B cell (primary cell): ENCODE results near the gene TMEM185A. TPM values are rescaled to one million over a fixed set of nuclear protein-coding genes. Genes with fewer than 3 reads are reported as not detected.

Experiments used
- ATAC-seq: fragments of 200-7000 bp; cut with Tn5 transposase; one replicate; pipeline ENCODE4 v1.10.0; 2021; ENCODE audit warnings: low read depth, mild to moderate bottlenecking, moderate number of reproducible peaks, moderate library complexity
- CTCF ChIA-PET: fragments of 350-600 bp; sonication (Branson Sonifier 250); formaldehyde crosslinking; loops from one replicate; lab custom pipeline; 2021; ENCODE audit warnings: antibody characterized with exemption, inconsistent platforms; lab: Charles Lee
- POLR2A ChIA-PET: fragments of 350-600 bp; sonication (Branson Sonifier 250); formaldehyde crosslinking; loops from one replicate; lab custom pipeline; 2021; ENCODE audit warnings: antibody characterized with exemption; lab: Charles Lee
- DNase-seq: peaks from one replicate; pipeline ENCODE4 v3.0.0; 2013
- H2AFZ ChIP-seq: 2 replicates; pipeline ENCODE4 v1.6.1; 2012; ENCODE audit warnings: mild to moderate bottlenecking, low read depth, low read length; ENCODE audit not compliant: insufficient read depth, poor library complexity, severe bottlenecking
- H3K27ac ChIP-seq, 2 donors: 1 replicate in 1 of 2; 2 replicates in 1 of 2; pipeline ENCODE4 v1.5.1; 2012 to 2013; ENCODE audit warnings: low read length in 2 of 2, mild to moderate bottlenecking in 2 of 2, moderate library complexity in 1 of 2
- H3K27me3 ChIP-seq, 4 experiments: fragments of 200-600 bp in 1 of 4; sonication (generic) in 1 of 4; replicated peaks in 1 of 4; 1 replicate in 2 of 4; 2 replicates in 2 of 4; pipeline versions ENCODE4 v1.6.1 to v1.7.0; 2013 to 2016; ENCODE audit warnings: low read length in 3 of 4, mild to moderate bottlenecking in 2 of 4, mixed read lengths in 1 of 4, moderate library complexity in 1 of 4; ENCODE audit not compliant: insufficient read depth in 4 of 4, control insufficient read depth in 3 of 4; ENCODE audit errors: control extremely low read depth in 1 of 4
- H3K36me3 ChIP-seq, 2 experiments: replicated peaks in 1 of 2; 1 replicate in 1 of 2; 2 replicates in 1 of 2; pipeline versions ENCODE4 v1.6.1 to v1.7.1; 2013; ENCODE audit warnings: low read length in 1 of 2; ENCODE audit not compliant: insufficient read depth in 2 of 2, control insufficient read depth in 1 of 2; ENCODE audit errors: control extremely low read depth in 1 of 2, extremely low read depth in 1 of 2
- H3K4me1 ChIP-seq, 2 donors: fragments of 200-600 bp in 1 of 2; sonication (generic) in 1 of 2; 1 replicate in 1 of 2; 2 replicates in 1 of 2; pipeline versions ENCODE4 v1.5.1 to v1.6.1; 2013 to 2017; ENCODE audit warnings: low read length in 2 of 2; ENCODE audit not compliant: control insufficient read depth in 2 of 2, insufficient read depth in 2 of 2
- H3K4me2 ChIP-seq: replicated peaks from 2 replicates; pipeline ENCODE3; 2012; ENCODE audit warnings: mild to moderate bottlenecking, low read depth, low read length; ENCODE audit not compliant: poor library complexity, severe bottlenecking
- H3K4me3 ChIP-seq, 5 experiments: fragments of 200-600 bp in 1 of 5; sonication (generic) in 1 of 5; 1 replicate in 3 of 5; 2 replicates in 2 of 5; pipeline versions ENCODE4 v1.5.1 to v1.7.0; 2011 to 2016; ENCODE audit warnings: low read length in 4 of 5, mild to moderate bottlenecking in 4 of 5, low read depth in 2 of 5, control low read depth in 1 of 5, moderate library complexity in 1 of 5; ENCODE audit not compliant: insufficient read depth in 1 of 5; ENCODE audit errors: control extremely low read depth in 1 of 5, extremely low read depth in 1 of 5
- H3K79me2 ChIP-seq: fragments of 200-600 bp; sonication (generic); one replicate; pipeline ENCODE4 v1.6.0; 2016; ENCODE audit warnings: low read length; ENCODE audit not compliant: control insufficient read depth, insufficient read depth
- H3K9ac ChIP-seq: fragments of 200-600 bp; sonication (generic); 2 replicates; pipeline ENCODE4 v1.6.1; 2017; ENCODE audit warnings: mild to moderate bottlenecking, low read length, moderate library complexity
- H3K9me3 ChIP-seq, 3 donors: one replicate each; pipeline versions ENCODE4 v1.6.1 to v1.7.1; 2013; ENCODE audit warnings: low read length in 2 of 3; ENCODE audit not compliant: control insufficient read depth in 2 of 3, insufficient read depth in 1 of 3; ENCODE audit errors: control extremely low read depth in 1 of 3
- H4K20me1 ChIP-seq: 2 replicates; pipeline ENCODE4 v1.6.0; 2012; ENCODE audit warnings: mild to moderate bottlenecking, low read length; ENCODE audit not compliant: insufficient read depth, control insufficient read depth, poor library complexity, severe bottlenecking
- H3K27ac Mint-ChIP-seq: one replicate; pipeline ENCODE4 v1.8.0; 2021; ENCODE audit warnings: mixed read lengths
- H3K27me3 Mint-ChIP-seq: one replicate; pipeline ENCODE4 v1.8.0; 2021; ENCODE audit warnings: mixed read lengths
- H3K4me1 Mint-ChIP-seq: one replicate; pipeline ENCODE4 v1.8.0; 2021; ENCODE audit warnings: mixed read lengths
- H3K4me3 Mint-ChIP-seq: one replicate; pipeline ENCODE4 v1.8.0; 2021; ENCODE audit warnings: mixed read lengths
- H3K9me3 Mint-ChIP-seq: one replicate; pipeline ENCODE4 v1.8.0; 2022; ENCODE audit warnings: mixed read lengths; ENCODE audit not compliant: insufficient read depth
- CTCF ChIP-seq: fragments of 200-600 bp; IDR thresholded peaks from one replicate; pipeline ENCODE4 v1.8.0; 2022; ENCODE audit warnings: antibody characterized with exemption, mild to moderate bottlenecking
- EZH2 ChIP-seq: IDR thresholded peaks from 2 replicates; pipeline ENCODE4 v1.6.1; 2012; ENCODE audit warnings: borderline replicate concordance, low read depth, mild to moderate bottlenecking, moderate library complexity, low read length; ENCODE audit not compliant: insufficient read depth, poor library complexity, severe bottlenecking
- WGBS: methylation state at CpG from one replicate; pipeline ENCODE4 v1.1.5; 2013; ENCODE audit warnings: missing lambda C conversion rate; ENCODE audit not compliant: insufficient coverage; 5-methylcytosine and 5-hydroxymethylcytosine counted together
- intact Hi-C: fragments of 100-400 bp; cut with micrococcal nuclease; formaldehyde crosslinking; loops from one replicate; pipeline ENCODE4 v1.10.0; 2022
- polyA plus RNA-seq: library from polyadenylated mRNA; depleted of rRNA; stranded (reverse); fragments of >200 nt; gene quantifications from 2 replicates; pipeline ENCODE4 v1.2.3, GENCODE V29; 2012
- total RNA-seq, 2 donors: library from RNA; stranded (reverse); fragments of 120-200 nt in 1 of 2; gene quantifications; 1 replicate in 1 of 2; 2 replicates in 1 of 2; pipeline versions ENCODE4 v1.2.3 to v1.2.4, GENCODE V29; 2013 to 2022

The TMEM185A gene
- total and polyA plus RNA-seq, 2 donors (not counting 1 experiment from before 2014, with no cell fraction given): 17.8 to 28.6 TPM

GRCh38 chrX:149630681-149631233 lies 835 bp downstream of the TMEM185A start:
- no peaks in the 10 kb centered on the region for H3K9me3 Mint-ChIP-seq
- Histone ChIP-seq H3K27ac (no peak overlapping the region), H3K36me3 (no peaks in the 10 kb centered on the region), H2AFZ (peak overlapping the region; percentile 74), H3K4me2 (peak overlapping the region; percentile 71), H4K20me1 (peaks cover 21% of the 10 kb centered on the region), H3K9me3 (no peaks in the 10 kb centered on the region), H3K4me1 (peaks cover 9 to 16% of the 10 kb centered on the region in 2 donors), H3K27me3 (no peaks in the 10 kb centered on the region), H3K79me2 (peaks cover 34% of the 10 kb centered on the region), H3K9ac (peak overlapping the region; percentile 63), H3K4me3 (peak overlapping the region; percentile 8 to 69 (median 60))
- H3K4me1 Mint-ChIP-seq: peaks cover 37% of the 10 kb centered on the region
- no peak for DNase-seq
- TF ChIP-seq EZH2 (no peak), CTCF (no peak)
- H3K4me3 Mint-ChIP-seq: peak overlapping the region; percentile 89
- intact Hi-C loops: no loop called here
- H3K27ac Mint-ChIP-seq: peak overlapping the region; percentile 83
- WGBS: 0% methylated on average over 5 of the region's 16 CpGs
- no peaks in the 10 kb centered on the region for H3K27me3 Mint-ChIP-seq
- POLR2A ChIA-PET: no interaction called here
- CTCF ChIA-PET: interaction anchor here (0.9 kb wide), 1 partner anchor 13 kb away, joined by 3 read pairs; no protein-coding TSS in a partner anchor
- no peak for ATAC-seq

DNA sequence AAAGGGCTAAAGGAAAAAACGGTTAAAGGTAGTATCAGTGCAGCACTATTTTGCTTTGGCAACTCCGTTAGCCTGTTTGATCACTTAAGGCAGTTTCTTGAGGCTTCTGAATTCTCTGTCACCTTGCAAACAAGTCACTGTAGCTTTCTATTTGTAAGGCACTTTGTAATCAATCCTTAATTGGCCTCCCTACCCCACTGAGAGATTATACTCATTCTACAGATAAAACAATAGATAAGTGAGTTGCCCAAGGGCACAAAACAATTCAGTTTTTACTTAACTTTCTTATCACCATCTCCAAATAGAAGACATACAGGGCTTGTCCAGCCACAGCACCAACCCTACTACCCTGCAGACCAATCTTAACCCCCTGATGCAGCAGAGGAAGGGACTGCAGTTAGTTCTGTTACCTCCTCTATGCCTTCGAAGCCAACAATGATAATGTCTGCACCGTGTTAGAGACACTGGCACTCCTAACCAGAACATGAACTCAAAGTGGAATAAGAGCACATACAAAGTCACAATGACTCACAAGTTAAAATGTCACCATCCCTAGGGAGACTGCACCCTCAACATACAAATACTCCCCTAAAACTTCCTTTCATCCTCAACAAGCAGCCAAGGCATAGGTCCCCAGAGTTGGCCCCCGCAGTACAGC lies 1.7 kb downstream of the TMEM185A start:
- no peaks in the 10 kb centered on the region for H3K9me3 Mint-ChIP-seq
- WGBS: 80% methylated on average over 2 of the region's 5 CpGs

More for the DNA sequence above, 1.7 kb downstream of the TMEM185A start:
- no peaks in the 10 kb centered on the region for H3K27me3 ChIP-seq
- no peaks in the 10 kb centered on the region for H3K36me3 ChIP-seq
- Mint-ChIP-seq H3K4me1 (peaks cover 45% of the 10 kb centered on the region), H3K4me3 (peak overlapping the region; percentile 89), H3K27me3 (no peaks in the 10 kb centered on the region), H3K27ac (peak overlapping the region; percentile 39)
- POLR2A ChIA-PET: no interaction called here
- no peak overlapping the region for H2AFZ ChIP-seq
- DNase-seq: no peak
- H3K79me2 ChIP-seq: peaks cover 35% of the 10 kb centered on the region
- no peak overlapping the region for H3K4me3 ChIP-seq
- peaks cover 21% of the 10 kb centered on the region for H4K20me1 ChIP-seq
- no peak for TF ChIP-seq CTCF
- no peak for TF ChIP-seq EZH2
- no peak for ATAC-seq
- peaks cover 9 to 16% of the 10 kb centered on the region in 2 donors for H3K4me1 ChIP-seq
- H3K9ac ChIP-seq: peak overlapping the region; percentile 63
- no peak overlapping the region for H3K27ac ChIP-seq
- peak overlapping the region; percentile 71 for H3K4me2 ChIP-seq
- intact Hi-C loops: no loop called here
- CTCF ChIA-PET: no interaction called here
- no peaks in the 10 kb centered on the region for H3K9me3 ChIP-seq
